ENCODE results near the gene G6PC1.
"Not testable (repeated sequence)": the region's sequence is repeated elsewhere in the genome, so short reads cannot be mapped to it uniquely, and the experiment has no call there.

G6PC1 gene

DNA sequence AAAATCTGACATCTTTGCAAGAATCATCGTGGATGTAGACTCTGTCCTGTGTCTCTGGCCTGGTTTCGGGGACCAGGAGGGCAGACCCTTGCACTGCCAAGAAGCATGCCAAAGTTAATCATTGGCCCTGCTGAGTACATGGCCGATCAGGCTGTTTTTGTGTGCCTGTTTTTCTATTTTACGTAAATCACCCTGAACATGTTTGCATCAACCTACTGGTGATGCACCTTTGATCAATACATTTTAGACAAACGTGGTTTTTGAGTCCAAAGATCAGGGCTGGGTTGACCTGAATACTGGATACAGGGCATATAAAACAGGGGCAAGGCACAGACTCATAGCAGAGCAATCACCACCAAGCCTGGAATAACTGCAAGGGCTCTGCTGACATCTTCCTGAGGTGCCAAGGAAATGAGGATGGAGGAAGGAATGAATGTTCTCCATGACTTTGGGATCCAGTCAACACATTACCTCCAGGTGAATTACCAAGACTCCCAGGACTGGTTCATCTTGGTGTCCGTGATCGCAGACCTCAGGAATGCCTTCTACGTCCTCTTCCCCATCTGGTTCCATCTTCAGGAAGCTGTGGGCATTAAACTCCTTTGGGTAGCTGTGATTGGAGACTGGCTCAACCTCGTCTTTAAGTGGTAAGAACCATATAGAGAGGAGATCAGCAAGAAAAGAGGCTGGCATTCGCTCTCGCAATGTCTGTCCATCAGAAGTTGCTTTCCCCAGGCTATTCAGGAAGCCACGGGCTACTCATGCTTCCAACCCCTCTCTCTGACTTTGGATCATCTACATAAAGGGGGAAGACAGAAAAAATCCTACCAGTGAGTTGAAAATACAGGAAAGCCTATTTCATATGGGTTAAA, at the start of gene G6PC1:
TSS of gene G6PC1 (plus strand) at position 340 of the 872 bp plus-strand sequence. CDS start at position 418, 78 bp downstream.
- no peak for DNase-seq

DNA sequence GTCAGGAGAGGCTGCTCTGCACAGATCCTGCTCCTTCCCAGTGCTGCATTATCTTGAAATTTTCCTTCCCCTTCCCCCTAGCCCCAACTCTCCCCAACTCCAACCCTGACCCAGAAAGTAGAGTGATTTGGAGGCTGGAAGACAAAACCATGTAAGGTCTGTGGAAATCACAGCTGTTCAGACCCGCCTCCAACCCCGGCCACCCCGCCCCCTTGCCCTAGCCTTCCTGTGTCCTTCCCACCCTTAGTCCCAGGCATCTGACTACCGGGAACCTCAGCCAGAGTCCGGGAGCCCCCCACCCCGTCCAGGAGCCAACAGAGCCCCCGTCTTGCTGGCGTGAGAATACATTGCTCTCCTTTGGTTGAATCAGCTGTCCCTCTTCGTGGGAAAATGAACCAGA, 49.6 kb upstream of the G6PC1 start, which contains the start of gene AOC3:
TSS of gene AOC3 (plus strand) at position 246 of the 400 bp plus-strand sequence. CDS start at position 391, 145 bp downstream.
- no peak for DNase-seq

DNA sequence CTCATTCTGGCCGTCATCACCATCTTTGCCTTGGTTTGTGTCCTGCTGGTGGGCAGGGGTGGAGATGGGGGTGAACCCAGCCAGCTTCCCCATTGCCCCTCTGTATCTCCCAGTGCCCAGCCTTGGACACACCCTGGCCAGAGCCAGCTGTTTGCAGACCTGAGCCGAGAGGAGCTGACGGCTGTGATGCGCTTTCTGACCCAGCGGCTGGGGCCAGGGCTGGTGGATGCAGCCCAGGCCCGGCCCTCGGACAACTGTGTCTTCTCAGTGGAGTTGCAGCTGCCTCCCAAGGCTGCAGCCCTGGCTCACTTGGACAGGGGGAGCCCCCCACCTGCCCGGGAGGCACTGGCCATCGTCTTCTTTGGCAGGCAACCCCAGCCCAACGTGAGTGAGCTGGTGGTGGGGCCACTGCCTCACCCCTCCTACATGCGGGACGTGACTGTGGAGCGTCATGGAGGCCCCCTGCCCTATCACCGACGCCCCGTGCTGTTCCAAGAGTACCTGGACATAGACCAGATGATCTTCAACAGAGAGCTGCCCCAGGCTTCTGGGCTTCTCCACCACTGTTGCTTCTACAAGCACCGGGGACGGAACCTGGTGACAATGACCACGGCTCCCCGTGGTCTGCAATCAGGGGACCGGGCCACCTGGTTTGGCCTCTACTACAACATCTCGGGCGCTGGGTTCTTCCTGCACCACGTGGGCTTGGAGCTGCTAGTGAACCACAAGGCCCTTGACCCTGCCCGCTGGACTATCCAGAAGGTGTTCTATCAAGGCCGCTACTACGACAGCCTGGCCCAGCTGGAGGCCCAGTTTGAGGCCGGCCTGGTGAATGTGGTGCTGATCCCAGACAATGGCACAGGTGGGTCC, 49.0 kb upstream of the G6PC1 start:
- not testable (repeated sequence) for DNase-seq

DNA sequence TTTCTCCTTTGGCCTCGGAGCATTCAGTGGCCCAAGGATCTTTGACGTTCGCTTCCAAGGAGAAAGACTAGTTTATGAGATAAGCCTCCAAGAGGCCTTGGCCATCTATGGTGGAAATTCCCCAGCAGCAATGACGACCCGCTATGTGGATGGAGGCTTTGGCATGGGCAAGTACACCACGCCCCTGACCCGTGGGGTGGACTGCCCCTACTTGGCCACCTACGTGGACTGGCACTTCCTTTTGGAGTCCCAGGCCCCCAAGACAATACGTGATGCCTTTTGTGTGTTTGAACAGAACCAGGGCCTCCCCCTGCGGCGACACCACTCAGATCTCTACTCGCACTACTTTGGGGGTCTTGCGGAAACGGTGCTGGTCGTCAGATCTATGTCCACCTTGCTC, 48.2 kb upstream of the G6PC1 start:
- DNase-seq: no peak

DNA sequence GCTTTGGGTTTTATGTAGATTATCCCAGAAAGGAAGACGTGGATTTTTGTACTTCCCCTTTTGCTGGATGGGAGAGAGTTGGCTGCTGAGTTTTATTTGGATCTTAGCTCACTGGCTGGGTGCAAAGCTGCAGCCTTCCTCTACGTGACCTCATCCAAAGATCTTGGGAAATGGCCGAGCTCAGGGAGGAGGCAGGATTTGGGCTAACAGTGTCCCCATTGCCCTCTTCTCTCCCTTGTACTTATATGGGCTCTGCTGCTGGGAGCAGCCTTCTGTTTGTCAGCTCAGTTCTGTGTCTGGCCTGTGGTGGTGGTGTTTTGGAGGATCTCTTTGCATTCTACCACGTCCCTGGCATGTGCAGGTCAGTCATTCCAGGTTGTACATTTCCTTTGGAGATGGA, 47.6 kb upstream of the G6PC1 start:
- DNase-seq: no peak

DNA sequence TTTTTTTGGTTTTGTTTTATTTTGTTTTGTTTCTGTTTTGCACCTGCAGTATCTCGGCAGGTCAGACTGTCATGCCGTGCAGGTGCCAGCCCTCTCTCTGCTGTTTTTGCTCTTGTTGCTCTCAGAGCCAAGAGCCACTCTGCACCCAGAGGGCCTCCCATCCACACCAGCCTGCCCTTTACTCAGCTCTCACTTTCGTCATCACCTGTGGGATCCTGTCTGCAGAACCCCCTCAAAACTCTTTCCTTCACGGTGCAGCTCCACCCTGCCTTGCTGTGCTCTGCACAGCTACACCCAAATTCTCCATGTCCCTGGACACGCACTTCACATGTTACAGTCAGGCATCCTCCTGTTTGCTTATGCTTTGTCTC, 47.0 kb upstream of the G6PC1 start:
- no peak for DNase-seq

DNA sequence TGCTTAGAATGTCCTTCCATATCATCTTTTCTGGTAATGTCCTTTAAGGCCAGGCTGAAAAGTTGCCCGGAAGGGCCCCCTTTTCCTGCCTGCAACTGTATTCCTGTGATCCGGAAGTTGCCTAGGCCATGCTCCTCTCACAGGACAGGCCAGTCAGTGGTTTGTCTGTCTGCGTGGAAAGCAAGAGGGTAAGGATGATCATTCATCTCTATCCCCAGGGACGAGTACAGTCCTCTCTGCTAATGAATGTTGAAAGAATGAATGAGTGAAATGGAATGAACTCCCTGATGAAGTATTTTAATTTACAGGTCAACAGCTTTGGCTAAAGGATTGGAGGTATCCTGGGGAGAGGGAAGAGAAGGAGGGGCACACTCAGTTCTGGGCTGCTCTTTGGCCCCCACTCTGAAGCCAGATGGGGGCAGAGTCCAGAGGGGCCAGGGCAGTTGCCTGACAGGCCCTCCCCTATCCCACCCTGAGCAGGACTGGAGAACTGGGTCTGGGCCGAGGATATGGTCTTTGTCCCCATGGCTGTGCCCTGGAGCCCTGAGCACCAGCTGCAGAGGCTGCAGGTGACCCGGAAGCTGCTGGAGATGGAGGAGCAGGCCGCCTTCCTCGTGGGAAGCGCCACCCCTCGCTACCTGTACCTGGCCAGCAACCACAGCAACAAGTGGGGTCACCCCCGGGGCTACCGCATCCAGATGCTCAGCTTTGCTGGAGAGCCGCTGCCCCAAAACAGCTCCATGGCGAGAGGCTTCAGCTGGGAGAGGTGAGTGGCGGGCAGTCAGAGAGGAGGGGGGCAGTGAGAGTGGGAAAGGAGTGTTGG, 46.4 kb upstream of the G6PC1 start:
- no peak for DNase-seq

DNA sequence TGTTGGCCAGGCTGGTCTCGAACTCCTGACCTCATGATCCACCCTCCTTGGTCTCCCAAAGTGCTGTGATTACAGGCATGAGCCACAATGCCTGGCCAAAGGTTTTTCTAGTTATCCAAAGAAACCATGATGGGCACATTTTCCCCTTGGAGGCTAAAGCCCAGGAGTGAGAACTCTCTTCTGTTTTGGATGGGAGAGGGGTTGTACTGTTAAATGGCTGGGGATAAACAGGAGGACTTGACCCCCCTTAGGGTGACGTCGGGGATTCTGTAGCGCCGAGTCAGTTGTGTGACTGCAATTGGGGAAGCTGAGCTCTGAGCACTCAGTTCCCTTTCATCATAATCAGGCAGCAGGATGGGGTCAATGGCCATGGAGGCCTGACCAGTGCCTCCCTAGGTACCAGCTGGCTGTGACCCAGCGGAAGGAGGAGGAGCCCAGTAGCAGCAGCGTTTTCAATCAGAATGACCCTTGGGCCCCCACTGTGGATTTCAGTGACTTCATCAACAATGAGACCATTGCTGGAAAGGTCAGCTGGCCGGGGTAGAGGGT, 45.5 kb upstream of the G6PC1 start:
- DNase-seq: no peak

DNA sequence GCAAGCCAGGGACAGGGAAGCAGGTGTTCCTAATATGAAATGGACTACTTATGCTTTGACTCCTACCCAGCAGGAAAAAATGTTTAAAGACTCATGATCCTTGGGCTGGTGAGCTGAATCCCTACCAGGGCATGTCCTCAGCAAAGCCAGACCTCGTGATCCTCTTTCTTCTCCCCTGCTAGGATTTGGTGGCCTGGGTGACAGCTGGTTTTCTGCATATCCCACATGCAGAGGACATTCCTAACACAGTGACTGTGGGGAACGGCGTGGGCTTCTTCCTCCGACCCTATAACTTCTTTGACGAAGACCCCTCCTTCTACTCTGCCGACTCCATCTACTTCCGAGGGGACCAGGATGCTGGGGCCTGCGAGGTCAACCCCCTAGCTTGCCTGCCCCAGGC, 44.5 kb upstream of the G6PC1 start:
- not testable (repeated sequence) for DNase-seq

DNA sequence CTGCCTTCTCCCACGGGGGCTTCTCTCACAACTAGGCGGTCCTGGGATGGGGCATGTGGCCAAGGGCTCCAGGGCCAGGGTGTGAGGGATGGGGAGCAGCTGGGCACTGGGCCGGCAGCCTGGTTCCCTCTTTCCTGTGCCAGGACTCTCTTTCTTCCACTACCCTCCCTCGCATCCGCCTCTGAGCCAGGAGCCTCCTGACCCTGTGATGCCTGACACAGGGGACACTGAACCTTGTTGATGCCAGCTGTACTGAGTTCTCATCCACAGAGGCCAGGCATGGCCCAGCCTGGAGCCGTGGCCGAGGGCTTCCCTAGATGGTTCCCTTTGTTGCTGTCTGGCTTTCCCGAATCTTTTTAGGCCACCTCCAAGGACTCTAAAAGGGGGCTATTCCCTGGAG, 44.1 kb upstream of the G6PC1 start:
- not testable (repeated sequence) for DNase-seq

DNA sequence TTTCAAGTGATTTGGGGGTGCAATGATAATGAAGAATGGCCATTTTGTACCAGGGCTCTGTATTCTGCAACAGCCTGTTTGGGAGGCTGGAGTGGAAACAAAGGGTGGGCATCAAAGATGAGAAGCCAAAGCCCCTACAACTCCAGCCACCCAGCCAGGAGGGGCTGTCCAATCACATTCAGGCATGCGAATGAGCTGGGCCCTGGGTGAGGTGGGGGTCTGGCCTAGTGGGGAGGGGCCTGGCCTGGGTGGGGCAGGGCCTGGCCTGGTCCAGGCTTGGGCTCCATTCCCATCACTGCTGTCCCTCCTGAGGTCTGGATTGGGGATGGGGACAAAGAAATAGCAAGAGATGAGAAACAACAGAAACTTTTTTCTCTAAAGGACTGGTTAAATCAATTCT, 43.2 kb upstream of the G6PC1 start:
- DNase-seq: no peak

DNA sequence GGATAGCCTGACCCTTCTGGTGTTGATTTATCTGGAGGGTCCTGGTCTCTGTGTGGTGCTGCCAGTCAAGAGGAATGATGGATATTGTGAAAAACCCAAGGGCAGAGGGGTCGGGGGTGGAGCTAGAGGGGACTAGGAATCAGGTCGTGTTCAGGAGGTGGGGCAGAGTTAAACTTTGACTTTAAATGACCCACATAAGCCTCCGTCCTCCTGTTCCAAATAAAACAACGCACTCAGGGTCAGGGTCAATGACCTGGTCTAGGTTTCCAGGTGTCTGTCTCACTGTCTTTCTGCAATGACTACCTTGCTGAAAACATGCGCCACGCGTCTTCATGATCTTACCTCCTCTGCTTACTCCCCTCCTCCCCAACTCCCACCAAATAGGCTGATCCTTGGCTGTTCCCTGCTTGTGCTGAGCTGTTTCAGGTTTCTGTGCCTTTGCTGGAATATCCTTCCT, 34.9 kb upstream of the G6PC1 start:
- DNase-seq: no peak

DNA sequence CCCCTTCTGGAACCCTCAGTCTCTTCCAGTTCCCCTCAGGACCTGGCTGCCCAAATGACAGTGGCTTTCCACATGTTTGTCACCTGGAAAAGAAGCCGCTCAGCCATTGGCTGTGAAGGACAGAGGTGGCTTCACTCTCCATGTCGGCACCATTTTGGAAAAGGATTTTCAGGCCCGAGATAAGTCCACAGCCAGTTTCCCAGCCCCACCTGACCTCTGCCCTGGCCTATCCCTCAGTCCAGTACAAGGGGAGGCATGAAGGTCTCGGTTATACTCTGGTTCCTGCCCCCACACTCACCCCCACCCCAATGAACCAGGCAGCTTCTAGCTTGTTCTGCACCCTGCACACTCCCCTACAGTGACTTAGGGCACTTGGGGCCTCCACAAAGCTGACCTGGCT, 34.4 kb upstream of the G6PC1 start:
- no peak for DNase-seq

DNA sequence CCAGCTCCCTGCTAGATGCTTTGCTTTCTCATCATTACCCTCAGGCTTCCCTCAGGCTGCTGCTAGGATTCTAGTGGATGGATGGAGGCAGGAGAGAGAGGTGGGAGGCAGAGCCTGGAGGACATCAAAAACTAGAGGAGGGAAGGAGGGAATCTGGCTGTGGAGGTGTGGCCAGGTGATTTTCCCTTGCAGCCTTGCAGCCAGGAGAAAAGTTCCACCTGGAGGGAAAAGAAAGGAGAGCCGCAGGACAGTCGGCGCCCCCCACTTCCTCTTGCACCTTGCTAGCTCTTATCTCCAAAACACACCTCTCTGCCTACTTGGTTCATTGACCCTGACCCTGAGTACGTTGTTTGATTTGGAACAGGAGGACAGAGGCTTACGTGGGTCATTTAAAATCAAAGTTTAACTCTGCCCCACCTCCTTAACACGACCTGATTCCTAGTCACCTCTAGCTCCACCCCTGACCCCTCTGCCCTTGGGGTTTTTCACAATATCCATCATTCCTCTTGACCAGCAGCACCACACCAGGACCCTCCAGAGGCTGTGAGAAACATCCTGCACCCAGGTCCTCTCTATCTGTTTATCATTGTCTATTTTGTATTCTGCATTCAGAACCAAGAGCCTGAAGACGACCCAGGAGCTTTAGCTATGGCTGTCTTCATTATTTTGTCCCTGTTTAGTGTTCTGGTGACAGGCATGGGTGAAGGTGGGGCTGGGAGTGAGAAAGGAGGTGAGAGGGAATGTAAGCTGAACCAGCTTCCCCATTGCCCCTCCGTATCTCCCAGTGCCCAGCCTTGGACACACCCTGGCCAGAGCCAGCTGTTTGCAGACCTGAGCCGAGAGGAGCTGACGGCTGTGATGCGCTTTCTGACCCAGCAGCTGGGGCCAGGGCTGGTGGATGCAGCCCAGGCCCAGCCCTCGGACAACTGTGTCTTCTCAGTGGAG, 33.7 kb upstream of the G6PC1 start:
- DNase-seq: no peak

DNA sequence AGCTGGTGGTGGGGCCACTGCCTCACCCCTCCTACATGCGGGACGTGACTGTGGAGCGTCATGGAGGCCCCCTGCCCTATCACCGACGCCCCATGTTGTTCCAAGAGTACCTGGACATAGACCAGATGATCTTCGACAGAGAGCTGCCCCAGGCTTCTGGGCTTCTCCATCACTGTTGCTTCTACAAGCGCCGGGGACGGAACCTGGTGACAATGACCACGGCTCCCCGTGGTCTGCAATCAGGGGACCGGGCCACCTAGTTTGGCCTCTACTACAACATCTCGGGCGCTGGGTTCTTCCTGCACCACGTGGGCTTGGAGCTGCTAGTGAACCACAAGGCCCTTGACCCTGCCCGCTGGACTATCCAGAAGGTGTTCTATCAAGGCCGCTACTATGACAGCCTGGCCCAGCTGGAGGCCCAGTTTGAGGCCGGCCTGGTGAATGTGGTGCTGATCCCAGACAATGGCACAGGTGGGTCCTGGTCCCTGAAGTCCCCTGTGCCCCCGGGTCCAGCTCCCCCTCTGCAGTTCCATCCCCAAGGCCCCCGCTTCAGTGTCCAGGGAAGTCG, 32.8 kb upstream of the G6PC1 start:
- not testable (repeated sequence) for DNase-seq

DNA sequence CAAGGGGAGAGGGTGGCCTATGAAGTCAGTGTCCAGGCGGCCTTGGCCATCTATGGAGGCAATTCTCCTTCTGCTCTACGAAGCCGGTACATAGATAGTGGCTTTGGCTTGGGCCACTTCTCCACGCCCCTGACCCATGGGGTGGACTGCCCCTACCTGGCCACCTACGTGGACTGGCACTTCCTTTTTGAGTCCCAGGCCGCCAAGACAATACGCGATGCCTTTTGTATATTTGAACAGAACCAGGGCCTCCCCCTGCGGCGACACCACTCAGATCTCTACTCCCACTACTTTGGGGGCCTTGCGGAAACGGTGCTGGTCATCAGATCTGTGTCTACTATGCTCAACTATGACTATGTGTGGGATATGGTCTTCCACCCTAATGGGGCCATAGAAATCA, 32.3 kb upstream of the G6PC1 start:
- DNase-seq: no peak

DNA sequence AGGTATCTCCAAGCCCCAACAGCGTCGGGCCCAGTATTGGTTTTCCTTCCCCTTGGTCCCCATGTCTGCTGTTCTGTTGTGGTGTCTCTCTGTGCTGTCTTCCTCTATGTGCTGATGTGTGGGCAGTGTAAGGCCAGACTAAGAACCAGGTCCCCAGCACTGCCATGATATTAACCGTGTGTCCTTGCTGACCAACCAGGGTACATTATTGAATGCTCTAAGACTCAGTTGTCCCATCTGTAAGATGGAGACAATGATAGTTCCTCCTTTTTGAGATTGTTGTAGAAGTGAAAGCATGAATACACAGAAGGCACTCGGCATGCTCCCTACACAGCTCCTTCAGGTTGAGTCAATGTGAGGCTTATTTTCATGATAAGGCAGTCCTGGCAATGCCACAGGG, 29.0 kb upstream of the G6PC1 start:
- no peak for DNase-seq

DNA sequence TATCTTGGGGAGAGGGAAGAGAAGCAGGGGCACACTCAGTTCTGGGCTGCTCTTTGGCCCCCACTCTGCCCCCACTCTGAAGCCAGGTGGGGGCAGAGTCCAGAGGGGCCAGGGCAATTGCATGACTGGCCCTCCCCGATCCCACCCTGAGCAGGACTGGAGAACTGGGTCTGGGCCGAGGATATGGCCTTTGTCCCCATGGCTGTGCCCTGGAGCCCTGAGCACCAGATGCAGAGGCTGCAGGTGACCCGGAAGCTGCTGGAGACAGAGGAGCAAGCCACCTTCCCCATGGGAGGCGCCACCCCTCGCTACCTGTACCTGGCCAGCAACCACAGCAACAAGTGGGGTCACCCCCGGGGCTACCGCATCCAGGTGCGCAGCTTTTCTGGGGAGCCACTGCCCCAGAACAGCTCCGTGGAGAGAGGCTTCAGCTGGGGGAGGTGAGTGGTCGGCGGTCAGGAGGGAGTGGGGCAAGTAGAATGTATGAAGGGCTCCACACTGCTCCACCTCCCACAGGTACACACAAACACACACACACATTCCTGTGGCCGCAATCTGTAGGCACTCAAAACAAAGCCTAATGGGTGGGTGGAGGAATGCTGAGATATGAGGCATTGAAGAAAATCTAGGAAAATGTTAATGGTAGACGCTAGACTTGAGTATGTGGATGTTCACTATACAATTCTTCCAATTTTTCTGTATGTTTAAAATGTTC, 28.2 kb upstream of the G6PC1 start:
- DNase-seq: no peak

DNA sequence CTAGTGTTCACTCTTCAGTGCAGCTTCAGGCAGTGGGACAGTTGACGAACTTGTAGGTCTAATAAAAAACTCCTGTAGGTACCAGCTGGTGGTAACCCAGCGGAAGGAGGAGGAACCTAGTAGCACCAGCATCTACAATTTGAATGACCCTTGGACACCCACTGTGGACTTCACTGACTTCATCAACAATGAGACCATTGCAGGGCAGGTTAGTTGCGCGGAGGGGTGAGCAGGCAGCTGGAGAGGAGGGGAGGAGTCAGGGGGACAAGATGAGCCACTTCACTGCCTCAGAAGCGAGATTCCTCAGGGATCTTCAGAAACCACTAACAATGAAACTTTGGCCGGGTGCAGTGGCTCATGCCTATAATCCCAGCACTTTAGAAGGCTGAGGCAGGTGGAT, 27.3 kb upstream of the G6PC1 start:
- no peak for DNase-seq
